Activated CD4-positive, alpha-beta T cell treated with anti-CD3 and anti-CD28 coated beads, Interleukin-2, Interleukin-4, amounts not matched to agents 100 ng/mL and 50 ng/mL, durations not matched to agents 16 hours and 8 hours (primary cell): ENCODE data around the gene KDM1B.
A peak's percentile ranks its signal among the peaks of the same experiment; 100 is the strongest.

Source experiments
- DNase-seq: peaks from one replicate; pipeline ENCODE4 v3.0.0-alpha.2; 2020; ENCODE audit warnings: low spot score

Gene KDM1B

GRCh38 chr6:18262702-18263417 lies 107.6 kb downstream of the KDM1B start:
- DNase-seq, result peak; percentile 83

- peak; percentile 19 for DNase-seq
These were observed 108.4 kb downstream of the KDM1B start for GRCh38 chr6:18263418-18264218.

- DNase-seq, result peak; percentile 81
These were observed 109.1 kb downstream of the KDM1B start, which contains the start of gene DEK for GRCh38 chr6:18264219-18264922. Gene DEK, minus strand, starts transcription at chr6:18264530. Its CDS starts 543 bp downstream, at chr6:18263987.

GRCh38 chr6:18264923-18265377 lies 109.7 kb downstream of the KDM1B start:
- DNase-seq, result no peak

GRCh38 chr6:18265787-18266522 lies 110.7 kb downstream of the KDM1B start:
- DNase-seq, result no peak

- DNase-seq, result no peak
These were observed 111.3 kb downstream of the KDM1B start for GRCh38 chr6:18266523-18266912.

- DNase-seq, result no peak
These were observed 112.8 kb downstream of the KDM1B start for GRCh38 chr6:18268066-18268465.

GRCh38 chr6:18269253-18269652 lies 114.0 kb downstream of the KDM1B start:
- peak; percentile 4 for DNase-seq

GRCh38 chr6:18269717-18270116 lies 114.5 kb downstream of the KDM1B start:
- no peak for DNase-seq

- DNase-seq, result no peak
These were observed 115.0 kb downstream of the KDM1B start for GRCh38 chr6:18270216-18270615.
